Measurements from ENCODE around the gene NREP.

The NREP gene

DNA sequence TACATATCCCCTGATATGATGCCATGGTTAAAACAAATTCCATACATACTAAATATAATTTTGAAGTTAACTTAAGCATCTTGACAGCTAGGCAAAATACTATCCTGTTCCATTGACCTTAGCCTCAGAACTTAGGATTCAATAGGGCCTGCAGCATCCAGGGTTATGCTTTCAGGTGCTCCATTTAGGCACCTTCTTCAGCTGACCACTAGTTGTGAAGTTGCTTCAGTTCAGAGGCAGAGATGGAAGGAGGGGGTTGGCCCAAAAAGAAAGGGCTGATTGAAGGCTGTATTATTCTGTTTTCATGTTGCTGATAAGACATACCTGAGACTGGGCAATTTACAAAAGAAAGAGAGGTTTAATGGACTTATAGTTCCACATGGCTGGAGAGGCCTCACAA lies 7.0 kb upstream of the NREP start:
- FAIRE-seq, result no peak

GRCh38 chr5:111762895-111763294 lies 5.9 kb upstream of the NREP start:
- peak; percentile 63 for FAIRE-seq

GRCh38 chr5:111758284-111758628 lies 1.3 kb upstream of the NREP start:
- peak; percentile 18 for FAIRE-seq

GRCh38 chr5:111757355-111758283 lies 625 bp upstream of the NREP start:
- FAIRE-seq, result no peak

DNA sequence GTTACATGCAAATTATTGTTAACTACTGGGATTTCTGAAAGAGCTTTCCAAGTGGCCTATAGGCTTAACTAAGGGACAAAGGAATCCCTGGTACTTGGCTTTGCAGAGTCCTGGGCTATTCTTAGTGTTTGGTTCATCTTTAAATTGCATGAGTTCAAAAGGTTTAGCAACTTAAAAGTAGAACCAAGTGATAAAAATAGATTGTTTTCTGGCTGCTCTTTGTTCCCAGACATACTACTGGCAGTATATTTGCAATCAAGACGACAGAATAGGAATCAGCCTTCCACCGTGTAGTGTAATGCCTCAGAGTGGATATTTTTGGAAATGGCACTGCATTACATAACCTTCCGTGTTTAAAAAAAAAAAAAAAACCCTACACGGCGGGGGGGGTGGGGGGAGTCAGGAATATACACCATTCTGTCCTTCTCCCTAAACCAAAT lies 1.0 kb downstream of the NREP start:
- peak; percentile 15 for FAIRE-seq

DNA sequence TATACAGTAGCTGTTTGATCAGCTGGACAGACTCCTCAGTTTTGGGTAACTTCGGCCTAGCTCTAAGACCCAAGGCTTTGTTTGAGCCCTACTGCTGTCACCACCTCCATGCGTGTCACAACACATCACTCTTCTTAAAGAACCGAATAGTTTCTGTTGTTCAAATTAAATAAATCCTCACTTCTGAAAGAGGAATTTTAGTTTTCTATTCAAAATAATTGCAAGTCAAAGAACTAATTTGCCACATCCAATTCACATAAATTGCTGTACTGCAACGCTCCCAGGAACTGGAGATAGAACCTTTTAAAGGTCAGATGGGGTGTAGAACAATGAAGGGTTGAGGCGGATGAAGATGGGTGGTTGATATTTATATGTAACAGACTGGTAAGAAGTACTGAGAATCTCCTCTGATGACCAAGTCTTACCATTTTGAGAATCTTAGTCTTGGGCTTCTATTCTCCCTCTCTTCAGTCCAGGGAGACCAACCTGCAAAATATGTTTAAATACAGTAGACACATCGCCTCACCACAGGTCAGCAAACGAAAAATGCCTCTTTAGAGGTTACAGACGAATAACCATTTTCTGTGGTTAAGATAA lies 1.6 kb downstream of the NREP start:
- FAIRE-seq, result no peak

- FAIRE-seq, result no peak
Observed at GRCh38 chr5:111753884-111754589, 3.0 kb downstream of the NREP start.

GRCh38 chr5:111752426-111752965 lies 4.5 kb downstream of the NREP start:
- no peak for FAIRE-seq

GRCh38 chr5:111749303-111750026 lies 7.5 kb downstream of the NREP start:
- no peak for FAIRE-seq

GRCh38 chr5:111748304-111748763 lies 8.7 kb downstream of the NREP start:
- no peak for FAIRE-seq

GRCh38 chr5:111747337-111747736 lies 9.7 kb downstream of the NREP start:
- FAIRE-seq, result no peak

GRCh38 chr5:111746791-111747190 lies 10.2 kb downstream of the NREP start:
- FAIRE-seq, result no peak

- no peak for FAIRE-seq
Observed at GRCh38 chr5:111745075-111745739, 11.8 kb downstream of the NREP start.

GRCh38 chr5:111744455-111744854 lies 12.5 kb downstream of the NREP start:
- FAIRE-seq, result no peak

DNA sequence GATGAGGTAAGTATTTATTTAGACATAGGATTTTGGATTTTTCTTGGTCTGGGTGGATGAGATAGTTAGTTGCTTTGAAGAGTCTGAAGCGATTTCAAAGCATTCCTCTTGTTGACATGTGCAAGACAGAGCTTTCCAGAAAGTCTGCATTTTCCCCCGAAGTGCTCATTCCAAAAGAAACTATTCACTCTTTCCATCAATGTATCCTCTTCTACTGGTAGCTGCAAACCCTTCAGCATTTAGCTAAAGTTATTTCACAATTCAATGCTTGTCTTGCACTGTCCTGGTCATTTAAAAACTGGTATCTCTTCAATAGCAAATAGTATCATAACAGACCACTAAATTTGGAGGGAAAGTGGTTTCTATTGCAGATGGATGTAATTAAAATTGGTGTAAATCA lies 13.0 kb downstream of the NREP start:
- FAIRE-seq, result no peak

GRCh38 chr5:111743512-111743911 lies 13.5 kb downstream of the NREP start:
- peak; percentile 4 for FAIRE-seq

- no peak for FAIRE-seq
Observed at GRCh38 chr5:111742177-111742994, 14.6 kb downstream of the NREP start.

DNA sequence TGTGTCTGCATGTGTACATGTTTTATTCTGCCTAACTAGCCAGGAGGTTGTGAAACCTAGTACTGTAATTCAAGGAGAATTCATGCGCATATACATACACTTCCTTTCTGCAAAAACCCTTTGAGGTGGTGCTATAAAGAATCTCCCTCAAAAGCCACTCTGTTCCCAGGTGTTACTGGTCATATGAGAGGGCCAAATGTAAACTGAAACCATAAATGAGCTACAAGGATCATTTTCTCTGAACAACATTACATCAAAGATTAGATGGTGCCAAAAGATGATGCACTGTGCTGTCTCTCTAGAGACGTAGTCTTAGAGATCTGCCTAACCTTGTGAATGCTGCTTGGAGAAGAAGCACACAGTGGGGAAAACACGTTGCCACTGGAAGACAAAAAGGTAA lies 15.7 kb downstream of the NREP start:
- no peak for FAIRE-seq

DNA sequence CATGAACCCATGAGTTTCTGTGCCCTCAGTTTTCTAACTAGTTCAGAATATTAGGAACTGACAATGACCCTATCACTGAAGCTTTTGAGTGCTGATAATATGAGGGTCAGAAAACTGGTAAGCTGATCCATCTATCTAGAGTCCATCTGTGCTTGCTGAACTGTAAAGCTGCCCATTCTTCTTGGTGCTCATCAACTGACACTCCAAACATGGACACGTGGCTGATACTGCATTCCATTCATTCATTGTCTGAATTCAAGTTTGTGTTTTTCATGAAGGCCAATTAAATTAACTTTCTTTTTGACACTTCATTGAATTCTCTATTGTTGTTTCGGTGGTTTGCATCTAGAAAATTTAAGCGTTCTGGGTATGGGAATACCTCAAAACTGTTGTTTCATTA lies 17.6 kb downstream of the NREP start:
- FAIRE-seq, result no peak

DNA sequence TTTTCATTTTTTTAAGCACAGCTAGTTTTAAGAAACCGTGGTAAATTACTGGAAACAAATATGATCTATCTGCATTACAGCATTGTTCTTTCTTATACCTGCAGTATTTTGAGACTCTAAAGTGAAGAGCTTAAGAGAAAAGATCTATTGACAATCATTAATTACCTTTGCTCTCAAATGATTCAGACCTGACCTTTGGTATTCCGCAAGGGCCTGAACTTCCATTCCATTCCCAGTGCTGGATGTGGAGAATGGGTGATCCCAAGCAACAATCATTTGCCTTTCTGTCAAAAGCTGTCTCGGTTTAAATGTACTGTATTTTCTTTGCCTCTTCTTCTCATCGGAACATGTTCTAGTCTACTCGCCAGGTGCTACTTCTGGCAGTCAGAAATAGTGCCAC lies 18.9 kb downstream of the NREP start:
- FAIRE-seq, result no peak

DNA sequence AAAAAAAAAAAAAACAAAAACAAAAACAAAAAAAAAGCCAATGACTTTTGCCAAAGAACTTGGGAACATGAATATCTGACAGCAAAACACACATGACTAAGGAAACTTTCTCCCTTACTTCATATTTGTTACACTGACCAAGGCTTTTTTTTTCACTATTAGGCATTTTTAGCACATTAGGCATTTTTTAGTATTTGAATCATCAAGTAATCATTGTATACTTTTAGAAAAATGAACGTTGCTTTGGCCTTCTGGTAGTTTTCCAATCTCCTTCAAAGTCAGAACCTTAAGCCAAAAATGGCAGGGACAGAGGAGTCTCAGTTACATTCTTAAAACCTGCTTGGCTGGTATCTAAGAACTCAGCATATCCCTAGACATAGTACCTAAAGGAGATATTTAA lies 19.3 kb downstream of the NREP start:
- no peak for FAIRE-seq

Data from endometrium (tissue), 2 donors.